ENCODE data around the gene HECTD4. TPM values are rescaled to one million over a fixed set of nuclear protein-coding genes. Genes with fewer than 3 reads are reported as not detected.
"Not testable (repeated sequence)": the region's sequence is repeated elsewhere in the genome, so short reads cannot be mapped to it uniquely, and the experiment has no call there.

The HECTD4 gene
- total and polyA plus RNA-seq, 4 donors = 4.3 to 80.1 (median 25.5) TPM

DNA sequence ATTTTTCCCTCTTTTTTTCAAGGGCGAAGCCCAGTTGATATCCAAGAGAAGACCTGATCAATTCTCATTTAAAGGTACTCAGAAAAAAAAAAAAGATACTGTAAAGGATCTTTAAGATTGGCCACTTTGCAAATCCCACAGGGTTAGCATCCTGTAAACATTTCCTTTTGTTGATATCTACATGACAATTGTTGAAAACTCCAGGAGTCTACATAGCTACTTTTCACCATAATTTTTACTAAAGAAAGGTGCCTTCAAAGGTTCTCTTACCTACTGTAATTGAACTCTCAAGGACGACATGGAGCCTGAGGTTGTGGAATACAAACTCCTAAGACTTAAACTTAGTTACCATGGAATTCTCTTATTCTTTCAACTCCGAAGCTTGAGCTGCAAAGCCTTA, 125.5 kb downstream of the HECTD4 start:
- H3K9ac ChIP-seq (ENCODE audit: low read depth in 1 of 2, low read length in 2 of 2) = no peak overlapping the region
- DNase-seq (ENCODE audit: low spot score) = no peak
- no peak for TF ChIP-seq HNF4A (conservative IDR thresholded peaks at IDR 0.05)
- TF ChIP-seq, protein P1, sequence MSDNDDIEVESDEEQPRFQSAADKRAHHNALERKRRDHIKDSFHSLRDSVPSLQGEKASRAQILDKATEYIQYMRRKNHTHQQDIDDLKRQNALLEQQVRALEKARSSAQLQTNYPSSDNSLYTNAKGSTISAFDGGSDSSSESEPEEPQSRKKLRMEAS (IDR thresholded peaks at IDR 0.05) = no peak
- TF ChIP-seq, protein P2, sequence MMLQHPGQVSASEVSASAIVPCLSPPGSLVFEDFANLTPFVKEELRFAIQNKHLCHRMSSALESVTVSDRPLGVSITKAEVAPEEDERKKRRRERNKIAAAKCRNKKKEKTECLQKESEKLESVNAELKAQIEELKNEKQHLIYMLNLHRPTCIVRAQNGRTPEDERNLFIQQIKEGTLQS (IDR thresholded peaks at IDR 0.05) = no peak
- TF ChIP-seq, protein P3, sequence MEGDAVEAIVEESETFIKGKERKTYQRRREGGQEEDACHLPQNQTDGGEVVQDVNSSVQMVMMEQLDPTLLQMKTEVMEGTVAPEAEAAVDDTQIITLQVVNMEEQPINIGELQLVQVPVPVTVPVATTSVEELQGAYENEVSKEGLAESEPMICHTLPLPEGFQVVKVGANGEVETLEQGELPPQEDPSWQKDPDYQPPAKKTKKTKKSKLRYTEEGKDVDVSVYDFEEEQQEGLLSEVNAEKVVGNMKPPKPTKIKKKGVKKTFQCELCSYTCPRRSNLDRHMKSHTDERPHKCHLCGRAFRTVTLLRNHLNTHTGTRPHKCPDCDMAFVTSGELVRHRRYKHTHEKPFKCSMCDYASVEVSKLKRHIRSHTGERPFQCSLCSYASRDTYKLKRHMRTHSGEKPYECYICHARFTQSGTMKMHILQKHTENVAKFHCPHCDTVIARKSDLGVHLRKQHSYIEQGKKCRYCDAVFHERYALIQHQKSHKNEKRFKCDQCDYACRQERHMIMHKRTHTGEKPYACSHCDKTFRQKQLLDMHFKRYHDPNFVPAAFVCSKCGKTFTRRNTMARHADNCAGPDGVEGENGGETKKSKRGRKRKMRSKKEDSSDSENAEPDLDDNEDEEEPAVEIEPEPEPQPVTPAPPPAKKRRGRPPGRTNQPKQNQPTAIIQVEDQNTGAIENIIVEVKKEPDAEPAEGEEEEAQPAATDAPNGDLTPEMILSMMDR (IDR thresholded peaks at IDR 0.05; ENCODE audit: low read depth, low read length, missing input control) = no peak
- no peak for TF ChIP-seq FOXA1 (IDR thresholded peaks at IDR 0.05)
- TF ChIP-seq GABPA (IDR thresholded peaks at IDR 0.05 in 1 of 2, conservative IDR thresholded peaks at IDR 0.05 in 1 of 2) = no peak
- no peaks in the 10 kb centered on the region for H3K4me1 ChIP-seq (ENCODE audit: control insufficient read depth in 4 of 4, insufficient read depth in 4 of 4, low read length in 3 of 4)
- 90% methylated on average over 3 of the region's 3 CpGs for WGBS
- no peaks in the 10 kb centered on the region for H3K9me3 ChIP-seq (ENCODE audit: control insufficient read depth in 4 of 4, low read length in 3 of 4)
- H3K4me3 ChIP-seq (ENCODE audit: low read depth in 1 of 3, low read length in 3 of 3) = no peak overlapping the region
- no peaks in the 10 kb centered on the region for H3K27me3 ChIP-seq (ENCODE audit: control insufficient read depth in 4 of 4, insufficient read depth in 4 of 4, low read length in 3 of 4)
- H3K27ac ChIP-seq (ENCODE audit: low read depth in 1 of 2, low read length in 2 of 2) = no peak overlapping the region
- H3K36me3 ChIP-seq (ENCODE audit: control insufficient read depth in 4 of 4, insufficient read depth in 3 of 4, low read depth in 1 of 4, low read length in 3 of 4) = peaks cover 0 to 50% (median 41%) of the 10 kb centered on the region in 4 donors

DNA sequence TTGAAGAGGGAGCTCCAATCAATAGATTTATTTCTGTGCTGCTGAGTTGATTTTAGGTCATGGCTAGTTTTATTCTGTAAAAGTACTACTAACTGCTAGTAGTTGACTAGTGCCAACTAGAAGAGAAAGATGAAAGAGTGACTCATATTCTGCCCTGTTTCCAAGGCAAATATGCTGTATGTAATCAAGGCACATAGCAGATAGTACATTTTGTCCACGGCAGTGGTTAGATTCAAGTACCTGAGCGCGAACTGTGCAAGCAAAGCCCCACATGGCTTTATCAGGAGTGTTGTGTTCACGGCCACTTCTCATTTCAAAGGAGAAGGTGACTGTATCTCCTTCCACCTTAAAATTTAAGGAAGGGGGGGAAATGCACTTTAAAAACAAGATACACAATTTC, 130.0 kb downstream of the HECTD4 start:
- Histone ChIP-seq H3K27ac (ENCODE audit: low read depth in 1 of 2, low read length in 2 of 2) (no peak overlapping the region), H3K36me3 (ENCODE audit: control insufficient read depth in 4 of 4, insufficient read depth in 3 of 4, low read depth in 1 of 4, low read length in 3 of 4) (peaks cover 4 to 56% (median 42%) of the 10 kb centered on the region in 4 donors), H3K9me3 (ENCODE audit: control insufficient read depth in 4 of 4, low read length in 3 of 4) (no peaks in the 10 kb centered on the region)

DNA sequence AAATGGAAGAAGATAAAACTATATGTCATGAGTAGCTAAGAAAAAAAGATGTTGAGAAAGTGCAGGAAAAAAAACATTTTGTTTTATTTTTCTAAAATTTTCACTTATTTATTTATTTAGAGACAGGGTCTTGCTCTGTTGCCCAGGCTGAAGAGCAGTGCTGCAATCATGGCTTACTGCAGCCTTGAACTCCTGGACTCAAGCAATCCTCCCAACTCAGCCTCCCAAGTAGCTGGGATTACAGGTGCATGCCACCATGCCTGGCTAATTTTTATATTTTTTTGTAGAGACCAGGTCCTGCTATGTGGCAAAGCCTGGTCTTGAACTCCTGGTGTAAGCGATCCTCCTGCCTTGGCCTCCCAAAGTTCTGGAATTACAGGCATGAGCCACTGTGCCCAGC, 137.3 kb downstream of the HECTD4 start:
- H3K4me3 ChIP-seq (ENCODE audit: low read depth in 1 of 3, low read length in 3 of 3); DNase-seq (ENCODE audit: low spot score); H3K9ac ChIP-seq (ENCODE audit: low read depth in 1 of 2, low read length in 2 of 2); H3K9me3 ChIP-seq (ENCODE audit: control insufficient read depth in 4 of 4, low read length in 3 of 4); H3K27ac ChIP-seq (ENCODE audit: low read depth in 1 of 2, low read length in 2 of 2); H3K4me1 ChIP-seq (ENCODE audit: control insufficient read depth in 4 of 4, insufficient read depth in 4 of 4, low read length in 3 of 4); H3K27me3 ChIP-seq (ENCODE audit: control insufficient read depth in 4 of 4, insufficient read depth in 4 of 4, low read length in 3 of 4): not testable (repeated sequence)
- 100% methylated on average over 1 of the region's 1 CpG for WGBS
- peaks cover 4 to 40% (median 31%) of the 10 kb centered on the region in 4 donors for H3K36me3 ChIP-seq (ENCODE audit: control insufficient read depth in 4 of 4, insufficient read depth in 3 of 4, low read depth in 1 of 4, low read length in 3 of 4)

More for the DNA sequence above, 130.0 kb downstream of the HECTD4 start:
- H3K27me3 ChIP-seq (ENCODE audit: control insufficient read depth in 4 of 4, insufficient read depth in 4 of 4, low read length in 3 of 4) = no peaks in the 10 kb centered on the region
- H3K4me1 ChIP-seq (ENCODE audit: control insufficient read depth in 4 of 4, insufficient read depth in 4 of 4, low read length in 3 of 4) = no peaks in the 10 kb centered on the region
- no peak for DNase-seq (ENCODE audit: low spot score)
- no peak overlapping the region for H3K9ac ChIP-seq (ENCODE audit: low read depth in 1 of 2, low read length in 2 of 2)
- no peak for TF ChIP-seq YY1 (IDR thresholded peaks at IDR 0.05)
- TF ChIP-seq RXRA (IDR thresholded peaks at IDR 0.05) = peak; percentile 23 to 56
- TF ChIP-seq RAD21 (IDR thresholded peaks at IDR 0.05) = no peak
- TF ChIP-seq HNF4A (conservative IDR thresholded peaks at IDR 0.05) = peak; percentile 27 to 38
- peak; percentile 71 to 76 for TF ChIP-seq JUND (IDR thresholded peaks at IDR 0.05)
- TF ChIP-seq, protein P4, sequence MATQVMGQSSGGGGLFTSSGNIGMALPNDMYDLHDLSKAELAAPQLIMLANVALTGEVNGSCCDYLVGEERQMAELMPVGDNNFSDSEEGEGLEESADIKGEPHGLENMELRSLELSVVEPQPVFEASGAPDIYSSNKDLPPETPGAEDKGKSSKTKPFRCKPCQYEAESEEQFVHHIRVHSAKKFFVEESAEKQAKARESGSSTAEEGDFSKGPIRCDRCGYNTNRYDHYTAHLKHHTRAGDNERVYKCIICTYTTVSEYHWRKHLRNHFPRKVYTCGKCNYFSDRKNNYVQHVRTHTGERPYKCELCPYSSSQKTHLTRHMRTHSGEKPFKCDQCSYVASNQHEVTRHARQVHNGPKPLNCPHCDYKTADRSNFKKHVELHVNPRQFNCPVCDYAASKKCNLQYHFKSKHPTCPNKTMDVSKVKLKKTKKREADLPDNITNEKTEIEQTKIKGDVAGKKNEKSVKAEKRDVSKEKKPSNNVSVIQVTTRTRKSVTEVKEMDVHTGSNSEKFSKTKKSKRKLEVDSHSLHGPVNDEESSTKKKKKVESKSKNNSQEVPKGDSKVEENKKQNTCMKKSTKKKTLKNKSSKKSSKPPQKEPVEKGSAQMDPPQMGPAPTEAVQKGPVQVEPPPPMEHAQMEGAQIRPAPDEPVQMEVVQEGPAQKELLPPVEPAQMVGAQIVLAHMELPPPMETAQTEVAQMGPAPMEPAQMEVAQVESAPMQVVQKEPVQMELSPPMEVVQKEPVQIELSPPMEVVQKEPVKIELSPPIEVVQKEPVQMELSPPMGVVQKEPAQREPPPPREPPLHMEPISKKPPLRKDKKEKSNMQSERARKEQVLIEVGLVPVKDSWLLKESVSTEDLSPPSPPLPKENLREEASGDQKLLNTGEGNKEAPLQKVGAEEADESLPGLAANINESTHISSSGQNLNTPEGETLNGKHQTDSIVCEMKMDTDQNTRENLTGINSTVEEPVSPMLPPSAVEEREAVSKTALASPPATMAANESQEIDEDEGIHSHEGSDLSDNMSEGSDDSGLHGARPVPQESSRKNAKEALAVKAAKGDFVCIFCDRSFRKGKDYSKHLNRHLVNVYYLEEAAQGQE (IDR thresholded peaks at IDR 0.05) = no peak
- peak; percentile 30 for TF ChIP-seq FOXA2 (IDR thresholded peaks at IDR 0.05)
- TF ChIP-seq SP1 (IDR thresholded peaks at IDR 0.05) = peak; percentile 58
- TF ChIP-seq, protein P2 (IDR thresholded peaks at IDR 0.05) = peak; percentile 42
- TF ChIP-seq, protein P1 (IDR thresholded peaks at IDR 0.05) = peak; percentile 17
- H3K4me3 ChIP-seq (ENCODE audit: low read depth in 1 of 3, low read length in 3 of 3) = no peak overlapping the region
- 52% methylated on average over 4 of the region's 4 CpGs for WGBS

All from liver (tissue), 9 donors.